HAP-1 (cell line): Measurements from ENCODE around the gene PAH.

ENCODE experiments used
- DNase-seq, 2 experiments: peaks; one replicate each; pipeline ENCODE4 v3.0.0-alpha.2; 2016 to 2020; ENCODE audit warnings: low spot score in 2 of 2
- H3K27me3 ChIP-seq: fragments of 250-450 bp; sonication (Bioruptor Pico); 2 replicates; pipeline ENCODE4 v1.5.1; 2020; ENCODE audit warnings: low read depth, mild to moderate bottlenecking, moderate library complexity
- H3K36me3 ChIP-seq: fragments of 250-450 bp; sonication (Bioruptor Pico); replicated peaks from 2 replicates; pipeline ENCODE4 v1.5.1; 2020; ENCODE audit warnings: mild to moderate bottlenecking
- H3K4me1 ChIP-seq: fragments of 250-450 bp; sonication (Bioruptor Pico); 2 replicates; pipeline ENCODE4 v1.5.1; 2020; ENCODE audit warnings: mild to moderate bottlenecking
- H3K4me3 ChIP-seq: fragments of 250-450 bp; sonication (Bioruptor Pico); 2 replicates; pipeline ENCODE4 v1.5.1; 2020; ENCODE audit warnings: mild to moderate bottlenecking, moderate library complexity
- H3K9me3 ChIP-seq: fragments of 250-450 bp; sonication (Bioruptor Pico); 2 replicates; pipeline ENCODE4 v1.5.1; 2020; ENCODE audit warnings: mild to moderate bottlenecking, moderate library complexity
- in situ Hi-C: fragments of 300-500 bp; cut with MboI; formaldehyde crosslinking; loops from 3 replicates; pipeline ENCODE4 v1.14.3; 2020; ENCODE audit warnings: low sequenced_read_pairs, inconsistent platforms, mixed read lengths

The PAH gene

GRCh38 chr12:102902093-102902492, 15.0 kb downstream of the PAH start:
- Histone ChIP-seq H3K36me3 (no peaks in the 10 kb centered on the region), H3K4me3 (no peak overlapping the region), H3K9me3 (no peaks in the 10 kb centered on the region), H3K4me1 (no peaks in the 10 kb centered on the region), H3K27me3 (no peaks in the 10 kb centered on the region)
- no peak for DNase-seq
- in situ Hi-C loops: no loop called here

GRCh38 chr12:102900389-102900788, 16.7 kb downstream of the PAH start:
- Histone ChIP-seq H3K4me1 (no peaks in the 10 kb centered on the region), H3K9me3 (no peaks in the 10 kb centered on the region), H3K27me3 (no peaks in the 10 kb centered on the region), H3K36me3 (no peaks in the 10 kb centered on the region), H3K4me3 (no peak overlapping the region)
- no peak for DNase-seq
- in situ Hi-C loops: no loop called here

GRCh38 chr12:102896067-102896466, 21.0 kb downstream of the PAH start:
- Histone ChIP-seq H3K4me1 (no peaks in the 10 kb centered on the region), H3K36me3 (no peaks in the 10 kb centered on the region)

DNA sequence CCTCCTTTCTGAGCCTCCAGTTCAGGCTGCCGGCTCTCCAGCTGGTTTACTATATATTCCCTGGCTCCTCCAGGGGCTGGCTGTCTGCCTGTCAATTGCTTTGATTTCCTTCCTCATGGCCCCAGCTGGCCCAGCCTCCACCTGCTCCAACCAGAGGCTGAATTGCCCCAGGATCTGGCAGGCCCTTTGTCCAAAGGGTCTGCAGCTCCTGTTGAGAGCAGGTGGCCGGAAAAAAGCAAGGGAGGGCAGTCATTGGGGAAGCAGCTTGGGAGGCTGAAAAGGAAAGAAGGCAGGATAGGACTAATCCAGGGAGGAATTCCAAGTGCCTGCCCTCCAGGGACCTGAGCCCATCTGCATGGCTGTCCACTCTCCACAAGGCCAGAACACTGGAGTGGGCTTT, 25.3 kb downstream of the PAH start:
- in situ Hi-C loops: no loop called here
- DNase-seq: no peak
- no peaks in the 10 kb centered on the region for H3K9me3 ChIP-seq
- no peaks in the 10 kb centered on the region for H3K36me3 ChIP-seq
- no peak overlapping the region for H3K4me3 ChIP-seq
- no peaks in the 10 kb centered on the region for H3K27me3 ChIP-seq
- H3K4me1 ChIP-seq: no peaks in the 10 kb centered on the region

More at GRCh38 chr12:102896067-102896466, 21.0 kb downstream of the PAH start:
- no peaks in the 10 kb centered on the region for H3K27me3 ChIP-seq
- in situ Hi-C loops: no loop called here
- no peak overlapping the region for H3K4me3 ChIP-seq
- no peaks in the 10 kb centered on the region for H3K9me3 ChIP-seq
- peak in 1 of 2 experiments; percentile 22 for DNase-seq

- H3K36me3 ChIP-seq: no peaks in the 10 kb centered on the region
- H3K4me3 ChIP-seq: no peak overlapping the region
- no peaks in the 10 kb centered on the region for H3K9me3 ChIP-seq
- H3K27me3 ChIP-seq: no peaks in the 10 kb centered on the region
- in situ Hi-C loops: no loop called here
- no peaks in the 10 kb centered on the region for H3K4me1 ChIP-seq
- DNase-seq: no peak
Observed at GRCh38 chr12:102888511-102888910, 28.5 kb downstream of the PAH start.

GRCh38 chr12:102885043-102885932, 31.8 kb downstream of the PAH start:
- H3K4me3 ChIP-seq: no peak overlapping the region
- in situ Hi-C loops: no loop called here

GRCh38 chr12:102883204-102883799, 33.7 kb downstream of the PAH start:
- Histone ChIP-seq H3K4me1 (no peaks in the 10 kb centered on the region), H3K27me3 (no peaks in the 10 kb centered on the region), H3K36me3 (no peaks in the 10 kb centered on the region), H3K9me3 (no peaks in the 10 kb centered on the region), H3K4me3 (no peak overlapping the region)
- DNase-seq: peak; percentile 16 to 75
- in situ Hi-C loops: loop anchor here (5.0 kb wide), 1 partner anchor 664 kb away; no protein-coding TSS in a partner anchor

More at GRCh38 chr12:102885043-102885932, 31.8 kb downstream of the PAH start:
- H3K27me3 ChIP-seq: no peaks in the 10 kb centered on the region
- no peaks in the 10 kb centered on the region for H3K36me3 ChIP-seq
- DNase-seq: no peak
- no peaks in the 10 kb centered on the region for H3K9me3 ChIP-seq
- no peaks in the 10 kb centered on the region for H3K4me1 ChIP-seq

DNA sequence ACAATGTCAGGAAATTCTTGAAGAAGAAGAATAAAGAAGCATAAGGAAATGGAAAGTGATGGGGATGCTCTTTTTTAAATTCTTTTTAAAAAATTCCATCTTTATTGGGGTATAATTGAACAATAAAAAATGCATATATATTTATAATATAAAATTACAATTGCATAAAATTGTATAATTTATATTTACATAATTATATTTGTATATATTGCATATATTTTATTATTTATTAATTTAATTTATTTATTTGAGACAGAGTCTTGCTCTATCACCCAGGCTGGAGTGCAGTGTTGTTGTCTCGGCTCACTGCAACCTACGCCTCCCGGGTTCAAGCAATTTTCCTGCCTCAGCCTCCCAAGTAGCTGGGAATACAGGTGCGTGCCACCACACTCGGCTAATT, 36.3 kb downstream of the PAH start:
- H3K9me3 ChIP-seq: no peaks in the 10 kb centered on the region
- DNase-seq: no peak
- H3K4me1 ChIP-seq: no peaks in the 10 kb centered on the region
- H3K27me3 ChIP-seq: no peaks in the 10 kb centered on the region
- in situ Hi-C loops: loop anchor here (5.0 kb wide), 1 partner anchor 667 kb away; no protein-coding TSS in a partner anchor
- no peaks in the 10 kb centered on the region for H3K36me3 ChIP-seq
- H3K4me3 ChIP-seq: no peak overlapping the region

DNA sequence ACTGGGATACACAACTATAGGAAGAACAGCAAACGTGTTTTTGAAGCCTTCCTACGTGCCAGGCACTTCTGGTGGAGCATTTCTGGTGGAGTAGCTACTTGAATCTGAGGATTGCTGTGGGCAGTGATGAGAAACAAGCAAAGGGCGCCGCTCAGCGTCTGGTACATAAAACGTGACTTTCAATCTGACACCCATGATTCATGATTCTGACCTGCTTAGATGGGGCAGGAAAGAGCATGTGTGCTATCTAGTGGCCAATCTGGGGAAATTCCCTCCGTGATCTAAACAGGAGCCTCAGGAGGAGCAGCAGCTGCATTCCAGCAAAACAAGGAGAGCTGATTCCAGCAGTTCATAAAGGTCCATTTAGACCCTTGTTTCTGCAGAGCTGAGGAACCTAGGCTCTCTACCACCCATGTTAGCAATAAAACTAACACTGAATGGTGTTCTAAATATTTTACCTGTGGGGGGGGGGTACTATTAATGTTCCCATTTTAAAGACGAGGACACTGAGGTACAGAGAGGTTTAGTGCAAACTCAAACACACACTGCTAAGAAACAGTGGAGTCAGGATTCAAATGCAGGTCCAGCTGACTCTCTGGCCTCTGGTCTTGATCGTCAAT, 37.8 kb downstream of the PAH start:
- no peaks in the 10 kb centered on the region for H3K36me3 ChIP-seq
- peak; percentile 57 to 58 for DNase-seq
- H3K9me3 ChIP-seq: no peaks in the 10 kb centered on the region
- no peaks in the 10 kb centered on the region for H3K27me3 ChIP-seq
- in situ Hi-C loops: no loop called here
- H3K4me3 ChIP-seq: no peak overlapping the region
- no peaks in the 10 kb centered on the region for H3K4me1 ChIP-seq

DNA sequence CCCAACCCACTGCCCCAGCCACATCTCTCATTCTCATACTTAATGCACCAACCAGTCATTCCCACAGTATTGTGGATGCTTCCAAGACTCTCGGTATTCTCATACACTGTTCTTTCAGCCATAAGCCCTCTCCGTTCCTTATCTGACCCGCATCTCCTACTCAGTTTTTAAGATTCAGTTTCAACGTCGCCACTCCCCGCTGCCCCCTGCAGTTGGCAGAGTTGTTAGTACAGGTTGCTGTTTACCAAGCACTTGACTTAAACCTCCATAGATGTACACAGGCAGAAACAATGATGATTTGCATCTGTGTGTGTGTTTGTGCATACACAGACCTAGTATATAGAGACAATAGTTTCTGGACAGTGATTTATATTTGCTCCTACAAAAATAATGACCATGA, 40.2 kb downstream of the PAH start:
- DNase-seq: peak in 1 of 2 experiments; percentile 33
- in situ Hi-C loops: no loop called here
- no peaks in the 10 kb centered on the region for H3K27me3 ChIP-seq
- no peak overlapping the region for H3K4me3 ChIP-seq
- no peaks in the 10 kb centered on the region for H3K4me1 ChIP-seq
- H3K36me3 ChIP-seq: no peaks in the 10 kb centered on the region
- no peaks in the 10 kb centered on the region for H3K9me3 ChIP-seq

DNA sequence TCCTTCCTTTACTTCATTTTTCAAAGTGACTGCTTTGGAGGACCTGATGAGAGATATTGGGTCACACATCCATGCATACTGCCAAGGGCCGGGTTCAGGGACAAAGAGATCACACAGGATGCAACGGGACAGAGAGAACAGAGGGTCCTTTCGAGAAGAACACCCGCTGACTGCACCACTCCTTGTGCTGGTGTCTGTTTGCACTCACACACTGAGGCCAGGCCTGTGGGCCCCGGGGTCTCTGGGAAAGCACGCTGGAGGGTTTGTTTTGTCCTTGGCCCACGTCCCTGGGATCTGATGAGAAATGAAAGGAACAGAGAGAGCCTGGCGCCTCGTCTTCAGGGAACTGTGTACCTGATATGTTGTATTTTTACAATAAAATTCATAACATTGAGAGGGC, 42.2 kb downstream of the PAH start:
- no peaks in the 10 kb centered on the region for H3K4me1 ChIP-seq
- no peak for DNase-seq
- in situ Hi-C loops: no loop called here
- no peaks in the 10 kb centered on the region for H3K27me3 ChIP-seq
- H3K9me3 ChIP-seq: no peaks in the 10 kb centered on the region
- no peak overlapping the region for H3K4me3 ChIP-seq
- no peaks in the 10 kb centered on the region for H3K36me3 ChIP-seq

GRCh38 chr12:102873077-102873476, 44.0 kb downstream of the PAH start:
- Histone ChIP-seq H3K4me3 (no peak overlapping the region), H3K27me3 (no peaks in the 10 kb centered on the region), H3K9me3 (no peaks in the 10 kb centered on the region), H3K4me1 (no peaks in the 10 kb centered on the region), H3K36me3 (no peaks in the 10 kb centered on the region)
- in situ Hi-C loops: no loop called here
- DNase-seq: no peak

GRCh38 chr12:102871014-102871413, 46.0 kb downstream of the PAH start:
- no peaks in the 10 kb centered on the region for H3K36me3 ChIP-seq
- no peak overlapping the region for H3K4me3 ChIP-seq
- no peaks in the 10 kb centered on the region for H3K4me1 ChIP-seq
- H3K9me3 ChIP-seq: no peaks in the 10 kb centered on the region
- in situ Hi-C loops: no loop called here
- no peaks in the 10 kb centered on the region for H3K27me3 ChIP-seq
- DNase-seq: no peak

- no peak overlapping the region for H3K4me3 ChIP-seq
- in situ Hi-C loops: no loop called here
- H3K4me1 ChIP-seq: no peaks in the 10 kb centered on the region
- no peak for DNase-seq
- no peaks in the 10 kb centered on the region for H3K36me3 ChIP-seq
- H3K9me3 ChIP-seq: no peaks in the 10 kb centered on the region
- no peaks in the 10 kb centered on the region for H3K27me3 ChIP-seq
Observed at GRCh38 chr12:102869571-102869970, 47.5 kb downstream of the PAH start.
